ENCODE results near the gene ARHGAP22. TPM values are rescaled to one million over a fixed set of nuclear protein-coding genes. Genes with fewer than 3 reads are reported as not detected.

ARHGAP22 gene
- total RNA-seq, 2 experiments from 2014 or later = not detected

DNA sequence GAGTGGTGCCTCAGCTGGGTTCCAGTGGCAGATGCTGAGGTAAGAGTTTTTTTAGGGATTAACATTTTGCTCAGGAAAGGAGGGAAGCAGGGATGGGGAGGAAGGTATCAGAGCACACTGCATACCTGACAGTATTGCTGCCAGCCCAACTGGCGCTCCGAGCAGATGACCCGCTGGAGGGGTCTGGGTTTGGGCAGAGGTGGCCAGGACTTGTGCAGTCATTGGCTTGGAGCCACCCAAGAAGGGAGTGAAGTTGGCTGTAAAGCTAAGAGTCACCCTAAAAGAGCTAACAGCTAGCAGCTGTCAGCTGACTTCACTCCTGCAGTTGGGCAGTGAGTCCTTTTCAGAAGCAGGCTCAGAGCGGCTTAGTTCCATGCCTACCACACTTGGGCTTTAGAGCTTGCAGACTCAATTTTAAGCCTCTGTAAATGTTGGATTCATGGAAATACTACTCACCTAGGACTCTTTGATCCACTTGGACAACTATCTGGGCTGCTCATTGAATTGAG, 5.8 kb upstream of the ARHGAP22 start:
- DNase-seq = no peak
- Mint-ChIP-seq H3K9me3 (peaks cover under 1% of the 10 kb centered on the region), H3K4me3 (no peak overlapping the region), H3K4me1 (ENCODE audit: low read depth) (no peaks in the 10 kb centered on the region), H3K27me3 (peaks cover 39% of the 10 kb centered on the region), H3K27ac (no peak overlapping the region), H3K36me3 (peaks cover under 1% of the 10 kb centered on the region)
- intact Hi-C loops (cut with micrococcal nuclease) = no loop called here
- ChIA-PET POLR2A (no interaction called here), CTCF (interaction anchor here (0.9 to 2.4 kb wide), 2 partner anchors 45 to 48 kb away, joined by 4 to 17 read pairs; no protein-coding TSS in a partner anchor)

GRCh38 chr10:48609899-48610584, 5.2 kb upstream of the ARHGAP22 start:
- H3K4me1 Mint-ChIP-seq (ENCODE audit: low read depth) = peaks cover 3% of the 10 kb centered on the region
- intact Hi-C loops (cut with micrococcal nuclease) = no loop called here
- CTCF ChIA-PET = interaction anchor here (0.9 to 8.2 kb wide), 3 partner anchors 46 to 48 kb away, joined by 4 to 126 read pairs (median 17); no protein-coding TSS in a partner anchor

GRCh38 chr10:48609441-48609840, 4.6 kb upstream of the ARHGAP22 start:
- Mint-ChIP-seq H3K36me3 (no peaks in the 10 kb centered on the region), H3K4me1 (ENCODE audit: low read depth) (peaks cover 3% of the 10 kb centered on the region), H3K4me3 (no peak overlapping the region), H3K27me3 (peaks cover 44% of the 10 kb centered on the region), H3K27ac (no peak overlapping the region), H3K9me3 (no peaks in the 10 kb centered on the region)
- CTCF ChIA-PET = interaction anchor here (0.8 to 8.2 kb wide), 3 partner anchors 39 to 51 kb away, joined by 3 to 126 read pairs (median 3); no protein-coding TSS in a partner anchor
- no peak for DNase-seq
- POLR2A ChIA-PET = no interaction called here
- intact Hi-C loops (cut with micrococcal nuclease) = no loop called here

More at GRCh38 chr10:48609899-48610584, 5.2 kb upstream of the ARHGAP22 start:
- Mint-ChIP-seq H3K4me3 (no peak overlapping the region), H3K36me3 (no peaks in the 10 kb centered on the region), H3K27ac (no peak overlapping the region), H3K27me3 (peaks cover 44% of the 10 kb centered on the region), H3K9me3 (no peaks in the 10 kb centered on the region)
- POLR2A ChIA-PET = no interaction called here
- no peak for DNase-seq

DNA sequence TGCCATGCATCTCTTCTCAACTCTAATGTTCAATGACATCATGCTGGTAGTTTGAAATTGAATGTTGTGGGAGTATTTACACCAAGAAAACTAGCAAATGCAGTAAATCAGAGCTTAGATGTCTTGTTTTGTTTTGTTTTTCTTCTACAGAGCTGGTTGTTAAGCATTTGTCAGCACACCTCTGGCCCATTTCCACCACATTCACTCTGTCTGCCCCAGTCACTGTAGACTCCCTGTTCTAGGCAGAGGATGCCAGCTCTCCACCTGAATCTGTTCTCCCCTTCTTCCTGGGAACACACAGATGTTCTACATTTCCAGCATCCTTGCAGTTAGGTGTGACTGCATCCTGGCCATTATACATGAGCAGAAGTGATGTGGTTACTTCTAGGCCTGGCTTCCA, 4.1 kb upstream of the ARHGAP22 start:
- POLR2A ChIA-PET = no interaction called here
- CTCF ChIA-PET = interaction anchor here (0.8 to 8.2 kb wide), 6 partner anchors 25 to 799 kb away, joined by 3 to 126 read pairs (median 4); no protein-coding TSS in a partner anchor
- intact Hi-C loops (cut with micrococcal nuclease) = loop anchor here (1.0 kb wide), 1 partner anchor 47 kb away; no protein-coding TSS in a partner anchor
- Mint-ChIP-seq H3K4me1 (ENCODE audit: low read depth) (peaks cover 3% of the 10 kb centered on the region), H3K27me3 (peaks cover 47% of the 10 kb centered on the region), H3K9me3 (no peaks in the 10 kb centered on the region), H3K4me3 (no peak overlapping the region), H3K36me3 (no peaks in the 10 kb centered on the region), H3K27ac (no peak overlapping the region)
- DNase-seq = no peak

DNA sequence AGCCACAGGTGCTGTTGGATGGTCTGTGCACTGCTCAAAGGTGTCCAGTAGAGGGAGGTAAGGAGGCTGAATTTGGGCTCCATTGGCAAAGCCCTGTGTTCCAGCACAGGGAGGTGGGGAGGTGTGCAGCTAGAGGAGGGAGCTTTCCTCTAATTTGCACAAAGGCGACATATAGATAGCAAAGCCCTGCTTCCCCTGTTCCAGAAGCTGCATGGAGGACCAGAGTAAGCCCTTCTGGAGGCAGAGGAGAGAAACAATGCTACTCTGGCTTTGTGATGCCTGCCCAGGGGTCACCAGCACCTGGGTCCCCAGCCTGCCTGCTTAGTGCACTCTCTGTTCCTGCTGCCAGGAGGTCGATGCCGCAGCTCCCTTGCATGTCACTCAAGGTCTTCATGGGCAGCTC, 3.4 kb upstream of the ARHGAP22 start:
- ChIA-PET POLR2A (no interaction called here), CTCF (interaction anchor here (0.8 to 8.2 kb wide), 10 partner anchors 9 to 799 kb away, joined by 3 to 126 read pairs (median 4); no protein-coding TSS in a partner anchor)
- H3K4me3 Mint-ChIP-seq = no peak overlapping the region
- intact Hi-C loops (cut with micrococcal nuclease) = loop anchor here (1.0 kb wide), 1 partner anchor 48 kb away; no protein-coding TSS in a partner anchor
- no peak overlapping the region for H3K27ac Mint-ChIP-seq
- H3K36me3 Mint-ChIP-seq = no peaks in the 10 kb centered on the region
- H3K27me3 Mint-ChIP-seq = peaks cover 50% of the 10 kb centered on the region
- no peaks in the 10 kb centered on the region for H3K9me3 Mint-ChIP-seq
- peak; percentile 43 for DNase-seq
- H3K4me1 Mint-ChIP-seq (ENCODE audit: low read depth) = peaks cover 3% of the 10 kb centered on the region

DNA sequence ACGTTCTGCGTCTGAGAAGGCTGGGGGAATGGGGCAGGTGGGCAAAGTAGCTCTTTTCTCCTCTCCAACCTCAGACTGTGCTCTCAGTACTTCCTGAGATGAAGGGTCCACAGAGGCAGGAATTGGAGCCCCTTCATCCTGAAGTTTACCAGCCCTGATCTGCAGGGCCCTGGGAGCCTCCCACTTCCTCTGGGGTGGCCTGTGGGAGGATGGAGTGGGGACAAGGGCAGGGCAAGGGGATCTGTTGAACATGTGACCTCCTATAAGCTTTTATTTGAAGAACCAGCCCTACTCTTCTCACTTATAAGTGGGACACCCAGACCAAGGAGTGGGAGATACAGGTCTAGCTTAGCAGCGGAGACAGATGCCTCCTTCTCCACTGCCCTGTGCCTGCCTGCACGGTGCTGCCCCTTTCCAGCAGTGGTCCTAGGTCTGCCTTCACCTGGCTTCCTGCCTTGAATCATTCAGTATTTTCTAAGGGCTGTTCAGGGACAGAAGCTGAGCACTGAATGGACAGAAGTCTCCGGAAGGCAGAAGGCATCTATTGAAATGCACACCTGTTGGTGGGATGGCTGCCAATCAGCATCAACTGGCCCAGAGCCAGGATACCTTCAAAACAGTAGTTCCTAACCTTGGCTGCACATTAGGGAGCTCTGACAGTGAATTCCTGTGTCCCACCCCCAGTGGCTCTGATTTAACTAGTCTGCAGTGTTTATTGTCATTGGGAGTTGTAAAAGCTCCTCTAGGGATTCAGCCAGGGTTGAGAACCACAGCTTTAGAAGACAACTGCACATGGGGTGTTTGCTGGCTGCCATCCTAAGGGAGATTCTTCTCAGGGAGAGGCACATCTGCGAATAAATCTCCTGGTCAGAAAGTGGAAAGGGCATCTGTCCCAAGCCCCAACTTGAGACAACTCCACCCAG, 2.7 kb upstream of the ARHGAP22 start:
- CTCF ChIA-PET = interaction anchor here (0.8 to 8.2 kb wide), 11 partner anchors 10 to 800 kb away, joined by 3 to 126 read pairs (median 4); no protein-coding TSS in a partner anchor
- Mint-ChIP-seq H3K27me3 (peaks cover 46% of the 10 kb centered on the region), H3K36me3 (no peaks in the 10 kb centered on the region), H3K9me3 (no peaks in the 10 kb centered on the region), H3K27ac (no peak overlapping the region), H3K4me3 (no peak overlapping the region), H3K4me1 (ENCODE audit: low read depth) (peaks cover 3% of the 10 kb centered on the region)
- DNase-seq = no peak
- POLR2A ChIA-PET = no interaction called here
- intact Hi-C loops (cut with micrococcal nuclease) = loop anchor here (1.0 kb wide), 1 partner anchor 49 kb away; no protein-coding TSS in a partner anchor

- Mint-ChIP-seq H3K27ac (no peak overlapping the region), H3K36me3 (no peaks in the 10 kb centered on the region), H3K9me3 (no peaks in the 10 kb centered on the region), H3K4me1 (ENCODE audit: low read depth) (peaks cover 3% of the 10 kb centered on the region), H3K27me3 (peaks cover 42% of the 10 kb centered on the region), H3K4me3 (no peak overlapping the region)
- no peak for DNase-seq
- POLR2A ChIA-PET = no interaction called here
- intact Hi-C loops (cut with micrococcal nuclease) = no loop called here
- CTCF ChIA-PET = interaction anchor here (1.0 to 8.2 kb wide), 10 partner anchors 10 to 243 kb away, joined by 3 to 126 read pairs (median 4); no protein-coding TSS in a partner anchor
Measured at GRCh38 chr10:48606530-48607355, 1.9 kb upstream of the ARHGAP22 start.

DNA sequence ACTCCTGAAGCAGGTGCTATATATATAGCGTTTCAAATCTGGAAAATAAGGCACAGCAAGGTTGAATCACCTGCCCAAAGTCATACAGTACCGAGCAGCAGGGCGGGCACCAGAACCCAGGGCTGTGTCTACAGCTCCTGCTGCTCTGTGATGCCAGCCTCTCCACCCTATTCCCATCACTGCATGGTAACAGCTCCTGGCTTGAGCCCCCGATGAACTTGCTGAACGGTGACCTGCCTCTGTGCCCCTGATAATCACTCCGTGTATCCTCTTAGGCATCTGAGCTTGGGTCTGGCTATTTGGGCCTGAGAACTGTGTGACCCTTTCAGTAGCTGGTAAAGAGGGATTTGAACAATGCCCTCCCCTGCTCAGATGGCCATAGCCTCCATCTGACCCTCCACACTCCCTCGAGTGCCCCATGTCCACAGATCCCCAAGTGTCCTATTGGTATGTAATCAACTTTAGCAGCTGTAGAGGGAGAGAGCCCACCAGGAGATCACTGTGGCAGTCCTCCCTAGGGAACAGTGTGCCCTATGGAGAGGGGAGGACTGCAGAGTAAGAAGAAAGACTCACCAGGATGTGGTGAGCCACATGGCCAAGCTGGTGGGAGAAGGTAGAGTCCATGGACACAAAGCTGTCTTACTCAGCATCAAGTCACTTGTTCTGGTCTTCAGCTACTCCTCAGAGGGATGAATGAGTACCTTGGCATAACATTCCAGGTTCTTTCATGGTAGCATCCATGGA, 1.1 kb upstream of the ARHGAP22 start:
- no peaks in the 10 kb centered on the region for H3K9me3 Mint-ChIP-seq
- CTCF ChIA-PET = interaction anchor here (1.1 to 8.2 kb wide), 7 partner anchors 23 to 243 kb away, joined by 3 to 126 read pairs (median 4); no protein-coding TSS in a partner anchor
- no peak overlapping the region for H3K4me3 Mint-ChIP-seq
- POLR2A ChIA-PET = no interaction called here
- H3K36me3 Mint-ChIP-seq = no peaks in the 10 kb centered on the region
- peaks cover 36% of the 10 kb centered on the region for H3K27me3 Mint-ChIP-seq
- H3K4me1 Mint-ChIP-seq (ENCODE audit: low read depth) = peaks cover 3% of the 10 kb centered on the region
- no peak for DNase-seq
- intact Hi-C loops (cut with micrococcal nuclease) = no loop called here
- no peak overlapping the region for H3K27ac Mint-ChIP-seq

- ChIA-PET CTCF (interaction anchor here (8.2 kb wide), 1 partner anchor 53 kb away, joined by 126 read pairs; no protein-coding TSS in a partner anchor), POLR2A (no interaction called here)
- H3K36me3 Mint-ChIP-seq = no peaks in the 10 kb centered on the region
- H3K9me3 Mint-ChIP-seq = no peaks in the 10 kb centered on the region
- H3K27me3 Mint-ChIP-seq = peaks cover 32% of the 10 kb centered on the region
- H3K4me3 Mint-ChIP-seq = no peak overlapping the region
- no peak for DNase-seq
- peaks cover 3% of the 10 kb centered on the region for H3K4me1 Mint-ChIP-seq (ENCODE audit: low read depth)
- no peak overlapping the region for H3K27ac Mint-ChIP-seq
- intact Hi-C loops (cut with micrococcal nuclease) = no loop called here
Measured at GRCh38 chr10:48604039-48604990, 558 bp downstream of the ARHGAP22 start.

GRCh38 chr10:48603421-48604038, 1.3 kb downstream of the ARHGAP22 start:
- Mint-ChIP-seq H3K9me3 (no peaks in the 10 kb centered on the region), H3K4me1 (ENCODE audit: low read depth) (peaks cover 3% of the 10 kb centered on the region), H3K27ac (no peak overlapping the region), H3K4me3 (no peak overlapping the region), H3K36me3 (no peaks in the 10 kb centered on the region), H3K27me3 (peaks cover 32% of the 10 kb centered on the region)
- ChIA-PET CTCF (interaction anchor here (1.6 to 8.2 kb wide), 2 partner anchors 12 to 54 kb away, joined by 4 to 126 read pairs; no protein-coding TSS in a partner anchor), POLR2A (no interaction called here)
- intact Hi-C loops (cut with micrococcal nuclease) = no loop called here
- no peak for DNase-seq
